ENCODE data around the gene PABPC4L. TPM values are rescaled to one million over a fixed set of nuclear protein-coding genes. Genes with fewer than 3 reads are reported as not detected.

Gene PABPC4L
- total RNA-seq, 2 experiments from 2014 or later, result not detected

- H3K4me1 Mint-ChIP-seq, result no peaks in the 10 kb centered on the region
- DNase-seq, result no peak
- no peak overlapping the region for H3K27ac Mint-ChIP-seq
- peaks cover 3% of the 10 kb centered on the region for H3K9me3 Mint-ChIP-seq
- no peak overlapping the region for H3K4me3 Mint-ChIP-seq
- H3K27me3 Mint-ChIP-seq, result no peaks in the 10 kb centered on the region
- no peaks in the 10 kb centered on the region for H3K36me3 Mint-ChIP-seq
These were observed 47.5 kb downstream of the PABPC4L start for GRCh38 chr4:134154097-134154496.

GRCh38 chr4:134147941-134148340 lies 53.6 kb downstream of the PABPC4L start:
- Mint-ChIP-seq H3K4me3 (no peak overlapping the region), H3K36me3 (no peaks in the 10 kb centered on the region), H3K27me3 (no peaks in the 10 kb centered on the region), H3K27ac (no peak overlapping the region), H3K9me3 (peaks cover 11% of the 10 kb centered on the region), H3K4me1 (no peaks in the 10 kb centered on the region)
- DNase-seq, result no peak

Data from activated naive CD8-positive, alpha-beta T cell treated with anti-CD3 and anti-CD28 coated beads for 36 hours (primary cell).